DOHH2 (cell line): ENCODE data around the gene NCKIPSD.

Source experiments
- CTCF ChIP-seq: fragments of 200-600 bp; sonication (generic); IDR thresholded peaks from one replicate; pipeline ENCODE4 v1.5.1; 2014; ENCODE audit warnings: antibody characterized with exemption, mild to moderate bottlenecking, low read depth, low read length; ENCODE audit not compliant: poor library complexity, severe bottlenecking
- EZH2phosphoT487 ChIP-seq: fragments of 200-600 bp; sonication (generic); IDR thresholded peaks from 2 replicates; pipeline ENCODE4 v1.6.1; 2017; ENCODE audit warnings: borderline replicate concordance, mild to moderate bottlenecking, antibody characterized with exemption, low read length, moderate library complexity, mixed read lengths

GRCh38 chr3:48693826-48694225 is 8.1 kb upstream of the NCKIPSD start:
- TF ChIP-seq CTCF (no peak), EZH2phosphoT487 (no peak)
